OCI-LY1 (cell line): ENCODE measurements around the gene WIF1.

Experiments
- EZH2 ChIP-seq: fragments of 200-600 bp; sonication (generic), shearing (Covaris generic); IDR thresholded peaks from 2 replicates; pipeline ENCODE4 v1.8.0; 2017; ENCODE audit warnings: borderline replicate concordance, mixed run types, mild to moderate bottlenecking, antibody characterized with exemption, low read length, moderate library complexity, mixed read lengths
- TF ChIP-seq, protein P1 (sequence below): fragments of 200-600 bp; sonication (generic), shearing (Covaris generic); IDR thresholded peaks from 2 replicates; pipeline ENCODE4 v1.5.1; 2017; ENCODE audit warnings: mild to moderate bottlenecking, antibody characterized with exemption, low read length, moderate library complexity, mixed read lengths

DNA sequence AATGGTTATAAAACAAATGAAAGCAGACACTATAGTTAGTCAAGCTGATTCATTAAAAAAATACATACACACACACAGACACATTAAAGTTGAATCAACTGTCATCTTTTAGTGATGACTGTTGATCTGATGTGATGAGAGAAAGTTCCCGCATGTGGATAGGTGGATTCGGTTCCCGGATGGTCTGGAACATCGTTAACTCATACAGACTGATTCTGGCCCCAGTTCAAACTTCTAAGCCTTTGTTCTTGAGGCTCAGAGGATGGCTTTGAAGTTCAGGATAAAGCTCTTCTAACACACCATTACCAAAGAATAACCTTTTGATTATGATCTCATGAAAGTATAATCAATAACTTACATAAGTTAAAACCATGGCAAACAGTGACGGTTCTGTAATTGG is 27.5 kb downstream of the WIF1 start:
- TF ChIP-seq, protein P1, sequence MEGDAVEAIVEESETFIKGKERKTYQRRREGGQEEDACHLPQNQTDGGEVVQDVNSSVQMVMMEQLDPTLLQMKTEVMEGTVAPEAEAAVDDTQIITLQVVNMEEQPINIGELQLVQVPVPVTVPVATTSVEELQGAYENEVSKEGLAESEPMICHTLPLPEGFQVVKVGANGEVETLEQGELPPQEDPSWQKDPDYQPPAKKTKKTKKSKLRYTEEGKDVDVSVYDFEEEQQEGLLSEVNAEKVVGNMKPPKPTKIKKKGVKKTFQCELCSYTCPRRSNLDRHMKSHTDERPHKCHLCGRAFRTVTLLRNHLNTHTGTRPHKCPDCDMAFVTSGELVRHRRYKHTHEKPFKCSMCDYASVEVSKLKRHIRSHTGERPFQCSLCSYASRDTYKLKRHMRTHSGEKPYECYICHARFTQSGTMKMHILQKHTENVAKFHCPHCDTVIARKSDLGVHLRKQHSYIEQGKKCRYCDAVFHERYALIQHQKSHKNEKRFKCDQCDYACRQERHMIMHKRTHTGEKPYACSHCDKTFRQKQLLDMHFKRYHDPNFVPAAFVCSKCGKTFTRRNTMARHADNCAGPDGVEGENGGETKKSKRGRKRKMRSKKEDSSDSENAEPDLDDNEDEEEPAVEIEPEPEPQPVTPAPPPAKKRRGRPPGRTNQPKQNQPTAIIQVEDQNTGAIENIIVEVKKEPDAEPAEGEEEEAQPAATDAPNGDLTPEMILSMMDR = no peak
- TF ChIP-seq EZH2 = no peak
